ENCODE data around the gene ACSL4. TPM values are rescaled to one million over a fixed set of nuclear protein-coding genes. Genes with fewer than 3 reads are reported as not detected.
"Not testable (repeated sequence)": the region's sequence is repeated elsewhere in the genome, so short reads cannot be mapped to it uniquely, and the experiment has no call there.

Gene ACSL4
- total RNA-seq, 6 donors from 2014 or later = 53.2 to 156 (median 106) TPM

GRCh38 chrX:109747681-109748080, 14.6 kb upstream of the ACSL4 start:
- Histone ChIP-seq H3K9me3 (no peaks in the 10 kb centered on the region), H3K27ac (no peak overlapping the region), H3K27me3 (no peaks in the 10 kb centered on the region), H3K4me1 (no peaks in the 10 kb centered on the region), H3K4me3 (no peak overlapping the region), H3K36me3 (no peaks in the 10 kb centered on the region)
- TF ChIP-seq EP300 (IDR thresholded peaks at IDR 0.05) (no peak), POLR2A (IDR thresholded peaks at IDR 0.05) (no peak), CTCF (IDR thresholded peaks at IDR 0.05) (no peak)
- no peak for DNase-seq
- no peak for ATAC-seq (ENCODE audit: low FRiP score in 2 of 2)
- 92 to 96% methylated on average over 4 to 9 of the region's 9 CpGs for WGBS, 2 donors

GRCh38 chrX:109742722-109743121, 9.7 kb upstream of the ACSL4 start:
- Histone ChIP-seq H3K27me3 (no peaks in the 10 kb centered on the region), H3K4me1 (peaks cover 0 to 4% (median 0%) of the 10 kb centered on the region in 4 donors), H3K27ac (no peak overlapping the region), H3K4me3 (no peak overlapping the region), H3K36me3 (no peaks in the 10 kb centered on the region), H3K9me3 (no peaks in the 10 kb centered on the region)
- 41 to 73% methylated on average over 4 of the region's 4 CpGs for WGBS, 2 donors
- TF ChIP-seq EP300 (IDR thresholded peaks at IDR 0.05) = no peak
- TF ChIP-seq POLR2A (IDR thresholded peaks at IDR 0.05) = no peak
- no peak for TF ChIP-seq CTCF (IDR thresholded peaks at IDR 0.05)
- TF ChIP-seq POLR2AphosphoS5 (IDR thresholded peaks at IDR 0.05) = no peak
- DNase-seq (no peak), ATAC-seq (ENCODE audit: low FRiP score in 2 of 2) (no peak)

- not testable (repeated sequence) for H3K4me3 ChIP-seq; H3K27me3 ChIP-seq; H3K4me1 ChIP-seq; H3K9me3 ChIP-seq; ATAC-seq (ENCODE audit: low FRiP score in 2 of 2); H3K36me3 ChIP-seq
- WGBS, 2 donors = 10 to 67% methylated on average over 3 to 11 of the region's 11 CpGs
- H3K27ac ChIP-seq = peak overlapping the region; percentile 12 to 66 (median 54)
- TF ChIP-seq POLR2AphosphoS5 (IDR thresholded peaks at IDR 0.05) (peak in 1 of 2 donors; percentile 10), POLR2A (IDR thresholded peaks at IDR 0.05) (peak in 1 of 4 donors; percentile 24)
- peak in 1 of 2 donors; percentile 45 for DNase-seq
Observed at GRCh38 chrX:109740896-109741295, 7.8 kb upstream of the ACSL4 start.

GRCh38 chrX:109740433-109740809, 7.4 kb upstream of the ACSL4 start:
- no peak for ATAC-seq (ENCODE audit: low FRiP score in 2 of 2)
- no peak for TF ChIP-seq POLR2A (IDR thresholded peaks at IDR 0.05)
- no peak for TF ChIP-seq CTCF (IDR thresholded peaks at IDR 0.05)
- no peak for TF ChIP-seq POLR2AphosphoS5 (IDR thresholded peaks at IDR 0.05)
- TF ChIP-seq EP300 (IDR thresholded peaks at IDR 0.05) = no peak
- H3K4me3 ChIP-seq = no peak overlapping the region
- no peaks in the 10 kb centered on the region for H3K9me3 ChIP-seq
- no peaks in the 10 kb centered on the region for H3K36me3 ChIP-seq
- no peaks in the 10 kb centered on the region for H3K27me3 ChIP-seq
- DNase-seq = no peak
- H3K4me1 ChIP-seq = peaks cover 0 to 4% (median 0%) of the 10 kb centered on the region in 4 donors
- peak overlapping the region; percentile 12 to 66 (median 54) for H3K27ac ChIP-seq

- Histone ChIP-seq H3K4me3 (no peak overlapping the region), H3K9me3 (no peaks in the 10 kb centered on the region), H3K4me1 (peaks cover 0 to 4% (median 0%) of the 10 kb centered on the region in 4 donors), H3K27ac (peak overlapping the region; percentile 12 to 67 (median 60)), H3K27me3 (no peaks in the 10 kb centered on the region), H3K36me3 (no peaks in the 10 kb centered on the region)
- 49 to 56% methylated on average over 6 of the region's 6 CpGs for WGBS, 2 donors
- DNase-seq (peak in 1 of 2 donors; percentile 62), ATAC-seq (ENCODE audit: low FRiP score in 2 of 2) (peak; percentile 64 to 73)
- TF ChIP-seq POLR2AphosphoS5 (IDR thresholded peaks at IDR 0.05) (peak; percentile 59 to 84), CTCF (IDR thresholded peaks at IDR 0.05) (no peak), POLR2A (IDR thresholded peaks at IDR 0.05) (no peak), EP300 (IDR thresholded peaks at IDR 0.05) (peak in 1 of 4 donors; percentile 83)
Observed at GRCh38 chrX:109739625-109740432, 6.8 kb upstream of the ACSL4 start.
